Measurements from ENCODE around the gene SLC27A3. TPM values are rescaled to one million over a fixed set of nuclear protein-coding genes. Genes with fewer than 3 reads are reported as not detected.

SLC27A3 gene
- total and polyA plus RNA-seq, 2 of the 8 experiments (the other 6 are each of a cell fraction or from before 2014, with no cell fraction given) = 39.1 to 40.1 TPM

GRCh38 chr1:153779781-153780541 is 4.8 kb downstream of the SLC27A3 start (continued):
- TF ChIP-seq CEBPB (IDR thresholded peaks at IDR 0.05; ENCODE audit: low read depth, low read length) (no peak), GABPA (IDR thresholded peaks at IDR 0.05; ENCODE audit: borderline replicate concordance, insufficient read depth, low read length) (no peak), SP2 (IDR thresholded peaks at IDR 0.05; ENCODE audit: low read length) (no peak), KDM5A (IDR thresholded peaks at IDR 0.05; ENCODE audit: low read length) (no peak)

All from H1 (cell line).